SK-N-SH (cell line): ENCODE results near the gene CCDC171.

Experiments used
- CHD2 ChIP-seq: fragments of 150-350 bp; IDR thresholded peaks from 2 replicates; pipeline ENCODE4 v1.6.1; 2018; ENCODE audit warnings: low read length; ENCODE audit not compliant: partially characterized antibody
- CTCF ChIP-seq: fragments of 200-600 bp; sonication (generic); IDR thresholded peaks from 2 replicates; pipeline ENCODE4 v1.6.1; 2017; ENCODE audit warnings: antibody characterized with exemption, mild to moderate bottlenecking, moderate library complexity

GRCh38 chr9:15509931-15510788, 42.7 kb upstream of the CCDC171 start:
- TF ChIP-seq CHD2 (no peak), CTCF (no peak)
